Neuronal stem cell (in vitro differentiated cells): ENCODE data around the gene CFHR4.
A peak's percentile ranks its signal among the peaks of the same experiment; 100 is the strongest.
"Not testable (repeated sequence)": the region's sequence is repeated elsewhere in the genome, so short reads cannot be mapped to it uniquely, and the experiment has no call there.

ENCODE experiments used
- DNase-seq: peaks from one replicate; pipeline ENCODE4 v3.0.0-alpha.2; 2013; ENCODE audit warnings: low spot score
- H2AFZ ChIP-seq: one replicate; pipeline ENCODE4 v1.6.1; 2013; ENCODE audit warnings: mild to moderate bottlenecking, low read length, inconsistent platforms
- H2AK5ac ChIP-seq: 2 replicates; pipeline ENCODE4 v1.6.1; 2013; ENCODE audit warnings: low read depth, mild to moderate bottlenecking, inconsistent platforms, low read length, moderate library complexity, mixed read lengths
- H2BK120ac ChIP-seq: 2 replicates; pipeline ENCODE4 v1.6.1; 2013; ENCODE audit warnings: low read depth, mild to moderate bottlenecking, inconsistent platforms, low read length, moderate library complexity, mixed read lengths
- H2BK12ac ChIP-seq: one replicate; pipeline ENCODE4 v1.6.1; 2013; ENCODE audit warnings: low read length, inconsistent platforms
- H2BK15ac ChIP-seq: 2 replicates; pipeline ENCODE4 v1.6.1; 2013; ENCODE audit warnings: mild to moderate bottlenecking, low read length, inconsistent platforms, mixed read lengths
- H2BK5ac ChIP-seq: one replicate; pipeline ENCODE4 v1.6.1; 2013; ENCODE audit warnings: inconsistent platforms, mild to moderate bottlenecking, low read length, moderate library complexity
- H3K14ac ChIP-seq: one replicate; pipeline ENCODE4 v1.6.1; 2013; ENCODE audit warnings: low read length, inconsistent platforms
- H3K18ac ChIP-seq: 2 replicates; pipeline ENCODE4 v1.6.1; 2013; ENCODE audit warnings: low read length, inconsistent platforms
- H3K23ac ChIP-seq: 2 replicates; pipeline ENCODE4 v1.6.1; 2013; ENCODE audit warnings: low read depth, mild to moderate bottlenecking, mixed read lengths, low read length, inconsistent platforms; ENCODE audit not compliant: poor library complexity
- H3K27ac ChIP-seq: replicated peaks from 3 replicates; pipeline ENCODE4 v1.5.1; 2013; ENCODE audit warnings: low read length, inconsistent platforms
- H3K27me3 ChIP-seq, 3 experiments: 2 replicates each; pipeline ENCODE4 v1.6.1; 2013; ENCODE audit warnings: low read length in 3 of 3, mild to moderate bottlenecking in 2 of 3, inconsistent platforms in 1 of 3, low read depth in 1 of 3, mixed read lengths in 1 of 3, moderate library complexity in 1 of 3; ENCODE audit not compliant: control insufficient read depth in 3 of 3, insufficient read depth in 3 of 3
- H3K36me3 ChIP-seq, 2 donors: replicated peaks in 1 of 2; 2 replicates each; pipeline ENCODE4 v1.6.1; 2013; ENCODE audit warnings: low read length in 2 of 2; ENCODE audit not compliant: control insufficient read depth in 2 of 2, insufficient read depth in 2 of 2
- H3K4ac ChIP-seq: 2 replicates; pipeline ENCODE4 v1.6.1; 2013; ENCODE audit warnings: inconsistent platforms, mild to moderate bottlenecking, low read length, moderate library complexity
- H3K4me1 ChIP-seq, 2 donors: 1 replicate in 1 of 2; 2 replicates in 1 of 2; pipeline ENCODE4 v1.6.1; 2013; ENCODE audit warnings: low read length in 2 of 2, low read depth in 1 of 2; ENCODE audit not compliant: control insufficient read depth in 2 of 2, insufficient read depth in 1 of 2
- H3K4me2 ChIP-seq: one replicate; pipeline ENCODE4 v1.6.1; 2013; ENCODE audit warnings: mild to moderate bottlenecking, low read length, inconsistent platforms; ENCODE audit not compliant: insufficient read depth, poor library complexity, severe bottlenecking
- H3K4me3 ChIP-seq, 2 donors: 2 replicates each; pipeline ENCODE4 v1.5.1; 2013; ENCODE audit warnings: low read length in 2 of 2, mild to moderate bottlenecking in 2 of 2, inconsistent platforms in 1 of 2, moderate library complexity in 1 of 2
- H3K79me1 ChIP-seq: one replicate; pipeline ENCODE4 v1.6.1; 2013; ENCODE audit warnings: low read depth, mild to moderate bottlenecking, inconsistent platforms, low read length, moderate library complexity
- H3K9ac ChIP-seq: one replicate; pipeline ENCODE4 v1.6.1; 2013; ENCODE audit warnings: mild to moderate bottlenecking, low read depth, low read length, inconsistent platforms; ENCODE audit not compliant: poor library complexity
- H3K9me3 ChIP-seq, 2 donors: replicated peaks in 1 of 2; 2 replicates each; pipeline versions ENCODE3 to v1.6.1; 2013; ENCODE audit warnings: low read length in 2 of 2, mild to moderate bottlenecking in 2 of 2, inconsistent platforms in 1 of 2, low read depth in 1 of 2, mixed read lengths in 1 of 2, moderate library complexity in 1 of 2; ENCODE audit not compliant: control insufficient read depth in 2 of 2, insufficient read depth in 1 of 2
- H4K8ac ChIP-seq: one replicate; pipeline ENCODE4 v1.6.1; 2013; ENCODE audit warnings: low read depth, mild to moderate bottlenecking, inconsistent platforms, low read length, moderate library complexity
- H4K91ac ChIP-seq: one replicate; pipeline ENCODE4 v1.6.1; 2013; ENCODE audit warnings: low read length, low read depth, mild to moderate bottlenecking, inconsistent platforms; ENCODE audit not compliant: poor library complexity
- WGBS, 2 donors: extraction: QIAGEN DNeasy Blood & Tissue Kit; methylation state at CpG; one replicate each; pipeline ENCODE4 v1.1.7; 2013; ENCODE audit warnings: missing lambda C conversion rate in 2 of 2, mixed read lengths in 1 of 2; ENCODE audit not compliant: insufficient read length in 2 of 2, insufficient replicate concordance in 1 of 2; ENCODE audit errors: extremely low coverage in 2 of 2; 5-methylcytosine and 5-hydroxymethylcytosine counted together

CFHR4 gene

GRCh38 chr1:196873385-196873784 is 14.5 kb upstream of the CFHR4 start:
- H2BK12ac ChIP-seq, result no peak overlapping the region
- DNase-seq, result no peak
- no peak overlapping the region for H4K8ac ChIP-seq
- H2BK120ac ChIP-seq, result no peak overlapping the region
- H2BK15ac ChIP-seq, result no peak overlapping the region
- no CpG with 5 or more reads among the region's 4 CpGs for WGBS, 2 donors
- no peak overlapping the region for H2AFZ ChIP-seq
- H3K18ac ChIP-seq, result no peak overlapping the region
- H3K23ac ChIP-seq, result no peak overlapping the region
- H3K36me3 ChIP-seq, result no peaks in the 10 kb centered on the region
- H3K9me3 ChIP-seq, result no peaks in the 10 kb centered on the region
- no peak overlapping the region for H3K4me3 ChIP-seq
- no peak overlapping the region for H3K9ac ChIP-seq
- no peaks in the 10 kb centered on the region for H3K79me1 ChIP-seq
- H2AK5ac ChIP-seq, result no peak overlapping the region
- H3K4me2 ChIP-seq, result no peak overlapping the region
- no peak overlapping the region for H2BK5ac ChIP-seq
- H3K27me3 ChIP-seq, result peaks cover 0 to 12% (median 3%) of the 10 kb centered on the region in 3 experiments
- no peak overlapping the region for H3K14ac ChIP-seq
- H3K4ac ChIP-seq, result no peak overlapping the region
- H3K4me1 ChIP-seq, result no peaks in the 10 kb centered on the region
- no peak overlapping the region for H4K91ac ChIP-seq
- H3K27ac ChIP-seq, result no peak overlapping the region

GRCh38 chr1:196875935-196876334 is 11.9 kb upstream of the CFHR4 start:
- H2AFZ ChIP-seq, result no peak overlapping the region
- no CpG with 5 or more reads among the region's 3 CpGs for WGBS, 2 donors

GRCh38 chr1:196877964-196878363 is 9.9 kb upstream of the CFHR4 start:
- Histone ChIP-seq H2AK5ac (no peak overlapping the region), H3K4me2 (peak overlapping the region; percentile 56), H3K9ac (no peak overlapping the region), H2BK5ac (no peak overlapping the region), H4K8ac (no peak overlapping the region), H3K9me3 (no peaks in the 10 kb centered on the region), H3K14ac (no peak overlapping the region), H3K18ac (no peak overlapping the region), H3K36me3 (no peaks in the 10 kb centered on the region), H3K4me1 (no peaks in the 10 kb centered on the region), H4K91ac (no peak overlapping the region), H2BK15ac (no peak overlapping the region), H3K27ac (no peak overlapping the region), H3K4me3 (peak overlapping the region in 1 of 2 donors; percentile 76), H2BK12ac (no peak overlapping the region), H3K27me3 (peaks cover 0 to 20% (median 3%) of the 10 kb centered on the region in 3 experiments), H3K23ac (no peak overlapping the region), H2BK120ac (no peak overlapping the region), H2AFZ (peak overlapping the region; percentile 88), H3K79me1 (no peaks in the 10 kb centered on the region), H3K4ac (no peak overlapping the region)
- DNase-seq, result peak; percentile 24
- WGBS, 2 donors, result no CpG with 5 or more reads among the region's 29 CpGs

More at GRCh38 chr1:196875935-196876334, 11.9 kb upstream of the CFHR4 start:
- H3K27me3 ChIP-seq, result peaks cover 0 to 20% (median 3%) of the 10 kb centered on the region in 3 experiments
- H3K4me1 ChIP-seq, result no peaks in the 10 kb centered on the region
- no peak overlapping the region for H3K4ac ChIP-seq
- H3K4me3 ChIP-seq, result no peak overlapping the region
- H3K18ac ChIP-seq, result no peak overlapping the region
- no peak overlapping the region for H2BK15ac ChIP-seq
- no peaks in the 10 kb centered on the region for H3K9me3 ChIP-seq
- no peak overlapping the region for H4K91ac ChIP-seq
- no peak overlapping the region for H3K4me2 ChIP-seq
- no peak overlapping the region for H3K9ac ChIP-seq
- no peak overlapping the region for H3K27ac ChIP-seq
- H2BK120ac ChIP-seq, result no peak overlapping the region
- no peak overlapping the region for H2BK5ac ChIP-seq
- H2AK5ac ChIP-seq, result no peak overlapping the region
- no peaks in the 10 kb centered on the region for H3K36me3 ChIP-seq
- no peak overlapping the region for H3K14ac ChIP-seq
- no peaks in the 10 kb centered on the region for H3K79me1 ChIP-seq
- no peak overlapping the region for H3K23ac ChIP-seq
- DNase-seq, result no peak
- no peak overlapping the region for H2BK12ac ChIP-seq
- H4K8ac ChIP-seq, result no peak overlapping the region

GRCh38 chr1:196886560-196886959 is 1.3 kb upstream of the CFHR4 start:
- whole genome bisulfite sequencing, 2 donors, result no CpG with 5 or more reads among the region's 4 CpGs
- H3K18ac ChIP-seq, H3K4me2 ChIP-seq, H3K23ac ChIP-seq, H3K4me1 ChIP-seq, DNase-seq, H3K4me3 ChIP-seq, H3K9me3 ChIP-seq, H3K36me3 ChIP-seq, H3K27ac ChIP-seq, H2BK5ac ChIP-seq, H2BK15ac ChIP-seq, H2BK120ac ChIP-seq, H2BK12ac ChIP-seq, H3K4ac ChIP-seq, H4K91ac ChIP-seq, H2AK5ac ChIP-seq, H3K79me1 ChIP-seq, H2AFZ ChIP-seq, H3K9ac ChIP-seq, H4K8ac ChIP-seq, H3K14ac ChIP-seq, H3K27me3 ChIP-seq: not testable (repeated sequence)
